HG03108 (cell line): ENCODE measurements around the gene KIAA0040.
"Not testable (repeated sequence)": the region's sequence is repeated elsewhere in the genome, so short reads cannot be mapped to it uniquely, and the experiment has no call there.

ENCODE experiments used
- ATAC-seq: cut with Tn5 transposase; IDR thresholded peaks from one replicate; pipeline ENCODE4 v1.9.1; 2021; ENCODE audit warnings: moderate library complexity; ENCODE audit not compliant: unreplicated experiment

Gene KIAA0040

DNA sequence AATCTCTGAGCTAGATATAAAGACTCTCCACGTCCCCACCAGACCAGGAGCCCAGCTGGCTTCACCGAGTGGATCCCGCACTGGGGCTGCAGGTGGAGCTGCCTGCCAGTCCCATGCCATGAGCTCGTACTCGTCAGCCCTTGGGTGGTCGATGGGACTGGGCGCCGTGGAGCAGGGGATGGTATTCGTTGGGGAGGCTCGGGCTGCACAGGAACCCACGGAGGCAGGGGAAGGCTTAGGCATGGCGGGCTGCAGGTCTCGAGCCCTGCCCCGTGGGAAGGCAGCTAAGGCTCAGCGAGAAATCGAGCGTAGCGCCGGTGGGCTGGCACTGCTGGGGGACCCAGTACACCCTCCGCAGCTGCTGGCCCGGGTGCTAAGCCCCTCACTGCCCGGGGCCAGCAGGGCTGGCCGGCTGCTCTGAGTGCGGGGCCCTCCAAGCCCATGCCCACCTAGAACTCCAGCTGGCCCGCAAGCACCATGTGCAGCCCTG lies 84.2 kb downstream of the KIAA0040 start:
- not testable (repeated sequence) for ATAC-seq
